SK-N-MC (cell line): ENCODE data around the gene FBH1.

Source experiments
- EZH2 ChIP-seq: fragments of 200-600 bp; sonication (generic); IDR thresholded peaks from one replicate; pipeline ENCODE4 v1.6.1; 2017; ENCODE audit warnings: antibody characterized with exemption
- POLR2AphosphoS5 ChIP-seq: IDR thresholded peaks from 2 replicates; pipeline ENCODE4 v1.6.1; 2012; ENCODE audit warnings: mild to moderate bottlenecking, low read depth, low read length, borderline replicate concordance

DNA sequence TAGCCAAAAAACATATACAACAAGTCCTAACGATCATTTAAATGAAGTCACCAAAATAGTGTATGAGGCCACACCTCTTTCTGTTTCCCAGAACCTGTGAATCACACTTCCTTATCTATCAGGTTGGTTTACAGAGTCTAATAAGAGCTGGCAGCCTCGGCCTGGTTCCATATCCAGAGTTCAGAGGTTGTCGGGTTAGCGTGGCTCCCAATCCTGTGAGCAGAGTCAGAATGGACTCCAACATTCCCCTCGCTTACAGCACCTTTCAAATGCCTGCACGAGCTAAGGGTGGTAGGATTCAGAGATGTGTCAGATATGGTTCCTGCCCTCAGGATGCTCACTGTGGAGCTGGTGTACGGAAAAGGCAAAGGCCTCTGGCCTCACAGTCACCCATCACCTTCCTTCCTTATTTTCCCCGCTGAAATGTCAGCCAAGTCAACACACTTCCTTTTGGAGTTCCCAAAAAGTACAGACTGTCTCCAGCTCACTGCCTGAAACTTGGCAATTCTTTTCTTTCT is 81.3 kb downstream of the FBH1 start:
- no peak for TF ChIP-seq POLR2AphosphoS5
- TF ChIP-seq EZH2: no peak
